Skin of body (tissue), 2 donors: ENCODE measurements around the gene HIBADH. TPM values are rescaled to one million over a fixed set of nuclear protein-coding genes. Genes with fewer than 3 reads are reported as not detected.
A peak's percentile ranks its signal among the peaks of the same experiment; 100 is the strongest.

ENCODE experiments used
- DNase-seq: peaks from one replicate; lab custom pipeline; 2025; lab: John Stamatoyannopoulos, UW
- total RNA-seq: library from RNA; depleted of rRNA; stranded (reverse); fragments of >200 nt; gene quantifications from one replicate; pipeline ENCODE4 v1.2.3, GENCODE V29; 2014

The HIBADH gene
- 36.1 TPM for total RNA-seq

- DNase-seq, result peak; percentile 100
These were observed at the start of gene HIBADH for GRCh38 chr7:27662490-27663205. Gene HIBADH, minus strand, starts transcription at chr7:27662883. Its CDS starts 95 bp downstream, at chr7:27662788.

GRCh38 chr7:27712217-27712616, 49.5 kb upstream of the HIBADH start:
- no peak for DNase-seq

DNA sequence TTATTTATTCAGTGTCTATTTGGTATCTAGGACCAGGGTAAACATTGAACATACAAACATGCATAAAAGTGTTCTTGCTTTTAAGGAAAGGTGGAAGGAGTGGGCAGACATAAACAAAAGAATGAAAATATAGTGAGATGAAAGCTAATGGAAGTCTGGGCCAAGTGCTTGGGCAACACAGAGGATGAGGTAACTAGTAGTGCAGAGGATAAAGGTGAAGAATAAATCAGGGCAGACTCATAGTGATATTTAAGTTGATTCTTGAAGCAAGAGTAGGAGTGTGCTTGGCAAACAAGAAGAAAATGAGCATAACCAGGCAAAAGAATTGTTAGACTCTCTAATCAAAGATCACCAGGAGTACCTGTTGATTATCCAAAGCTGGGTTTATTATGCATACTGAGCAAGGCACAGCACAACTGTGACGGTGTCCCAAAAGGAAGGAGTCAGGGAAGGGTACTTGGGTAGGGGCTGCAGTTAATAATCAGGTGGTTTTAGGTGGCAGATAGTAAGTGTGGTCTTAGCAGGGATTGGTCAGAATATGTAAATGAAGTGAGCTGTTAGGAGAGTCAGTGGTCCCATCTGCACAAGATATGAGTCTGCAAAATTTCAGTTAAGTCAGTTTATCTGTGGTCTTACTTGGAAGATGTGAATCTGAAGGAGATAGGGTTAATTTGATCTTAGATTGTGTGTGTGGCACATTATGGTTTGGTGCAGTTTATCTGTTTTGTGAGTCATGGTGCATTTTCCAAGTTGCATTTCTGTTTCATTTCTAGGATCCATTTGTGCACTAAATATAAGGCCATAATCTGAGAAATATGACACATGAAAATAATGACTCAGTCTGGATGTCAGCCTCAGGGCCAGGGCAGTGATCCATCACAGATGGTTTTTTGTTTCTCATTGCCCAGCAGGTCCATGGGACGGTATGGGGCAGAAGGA, 46.7 kb upstream of the HIBADH start:
- DNase-seq, result no peak

- no peak for DNase-seq
These were observed 45.8 kb upstream of the HIBADH start for GRCh38 chr7:27708485-27708884.

- no peak for DNase-seq
These were observed 42.5 kb upstream of the HIBADH start for GRCh38 chr7:27705200-27705594.

GRCh38 chr7:27704422-27705199, 41.9 kb upstream of the HIBADH start:
- peak; percentile 13 for DNase-seq

- no peak for DNase-seq
These were observed 40.5 kb upstream of the HIBADH start for GRCh38 chr7:27703181-27703580.

- DNase-seq, result no peak
These were observed 37.8 kb upstream of the HIBADH start for GRCh38 chr7:27700501-27700900.

DNA sequence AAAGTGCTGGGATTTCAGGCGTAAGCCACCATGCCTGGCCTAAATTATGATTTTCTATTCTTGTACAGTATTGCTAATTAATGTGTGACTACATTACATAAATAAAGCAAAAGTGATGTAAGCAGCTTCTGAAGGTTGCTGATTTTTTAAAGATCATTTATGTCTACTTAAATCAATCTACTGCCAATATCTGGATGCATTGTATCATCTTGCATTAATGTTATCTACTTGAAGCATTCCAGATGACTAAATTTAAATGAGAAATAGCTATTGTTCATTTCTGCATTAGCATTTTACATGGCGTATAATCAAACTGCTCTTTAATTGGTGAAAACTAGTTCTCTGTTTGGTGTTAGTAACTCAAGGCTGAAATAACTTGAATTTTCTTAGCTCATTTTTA, 37.1 kb upstream of the HIBADH start:
- peak; percentile 35 for DNase-seq

- DNase-seq, result peak; percentile 46
These were observed 35.3 kb upstream of the HIBADH start for GRCh38 chr7:27697861-27698430.

DNA sequence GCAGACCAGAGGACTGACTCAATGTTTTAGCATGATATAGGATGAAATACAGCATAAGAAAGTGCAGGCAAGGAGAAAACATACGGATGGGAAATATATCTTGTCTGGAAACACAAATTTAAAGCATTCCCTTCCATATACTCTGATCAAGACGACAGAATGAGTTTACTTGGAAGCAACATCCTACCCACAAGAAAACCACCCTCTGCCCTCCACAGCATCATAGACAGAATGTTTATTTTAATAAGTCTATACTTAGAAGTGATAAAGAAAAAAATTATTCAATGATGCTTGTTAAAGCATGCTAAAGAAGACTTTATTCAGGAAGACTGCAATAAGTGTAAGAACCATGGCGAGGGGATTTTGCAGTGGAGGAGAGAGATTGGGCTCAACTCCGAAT, 32.4 kb upstream of the HIBADH start:
- no peak for DNase-seq

GRCh38 chr7:27693794-27694193, 31.1 kb upstream of the HIBADH start:
- DNase-seq, result peak; percentile 11

DNA sequence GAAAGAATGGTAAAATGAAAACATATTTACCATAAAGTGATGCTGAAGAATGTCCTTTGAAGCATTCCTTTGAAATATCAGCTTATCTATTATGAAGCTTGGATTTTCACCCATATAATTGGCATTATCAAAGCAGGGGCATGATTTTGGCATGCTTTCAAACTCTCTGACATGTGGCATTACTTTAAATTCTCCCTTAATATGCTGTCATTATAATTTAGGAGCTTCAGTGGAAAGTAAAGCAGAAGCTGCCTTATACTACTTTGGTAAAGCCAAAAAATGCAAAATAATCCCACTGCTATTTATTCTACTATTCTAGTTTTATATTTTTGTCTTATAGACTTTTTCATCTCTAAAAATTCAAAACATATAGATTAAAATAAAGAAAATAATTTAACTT, 28.0 kb upstream of the HIBADH start:
- no peak for DNase-seq

- peak; percentile 46 for DNase-seq
These were observed 27.0 kb upstream of the HIBADH start for GRCh38 chr7:27689591-27690164.

DNA sequence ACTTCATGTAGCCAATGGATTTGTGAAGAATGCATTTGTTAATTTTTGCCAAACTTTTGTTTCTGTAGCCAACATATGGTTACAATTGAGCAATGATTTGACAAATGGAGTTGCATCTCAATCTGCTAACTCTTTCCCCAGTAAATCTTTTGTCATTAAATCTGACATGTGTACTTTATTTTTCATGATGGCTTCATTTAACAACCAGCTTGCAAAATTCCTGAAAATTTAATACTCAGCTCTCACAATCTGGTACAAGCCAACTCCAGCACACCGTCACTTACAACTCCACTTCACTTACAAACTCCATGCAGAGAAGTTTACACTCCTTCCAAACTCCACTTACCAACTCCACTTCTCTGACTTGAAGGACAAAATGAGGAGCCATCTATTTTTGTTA, 26.5 kb upstream of the HIBADH start:
- peak; percentile 87 for DNase-seq

DNA sequence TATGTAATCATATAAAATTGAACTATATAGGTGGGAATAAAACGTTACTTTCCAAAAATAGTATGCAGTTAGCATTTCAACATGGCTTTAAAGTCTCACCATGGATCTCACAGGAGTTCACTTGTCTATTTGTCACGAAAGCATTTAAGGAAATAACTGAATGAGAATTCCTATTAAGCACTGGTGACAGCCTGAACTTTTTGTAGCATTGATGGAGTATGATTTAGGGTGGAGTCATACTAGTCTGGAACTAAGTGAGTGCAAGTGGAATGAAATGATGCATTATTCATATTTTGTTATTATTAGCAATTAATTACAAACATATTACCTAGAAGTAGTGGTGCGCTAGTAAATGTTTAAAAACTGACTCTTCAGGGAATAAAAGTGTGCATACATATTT, 26.0 kb upstream of the HIBADH start:
- DNase-seq, result peak; percentile 87

- peak; percentile 81 for DNase-seq
These were observed 25.4 kb upstream of the HIBADH start for GRCh38 chr7:27688056-27688455.

GRCh38 chr7:27686315-27686714, 23.6 kb upstream of the HIBADH start:
- DNase-seq, result no peak

GRCh38 chr7:27685893-27686292, 23.2 kb upstream of the HIBADH start:
- no peak for DNase-seq

- no peak for DNase-seq
These were observed 22.5 kb upstream of the HIBADH start for GRCh38 chr7:27685209-27685608.

DNA sequence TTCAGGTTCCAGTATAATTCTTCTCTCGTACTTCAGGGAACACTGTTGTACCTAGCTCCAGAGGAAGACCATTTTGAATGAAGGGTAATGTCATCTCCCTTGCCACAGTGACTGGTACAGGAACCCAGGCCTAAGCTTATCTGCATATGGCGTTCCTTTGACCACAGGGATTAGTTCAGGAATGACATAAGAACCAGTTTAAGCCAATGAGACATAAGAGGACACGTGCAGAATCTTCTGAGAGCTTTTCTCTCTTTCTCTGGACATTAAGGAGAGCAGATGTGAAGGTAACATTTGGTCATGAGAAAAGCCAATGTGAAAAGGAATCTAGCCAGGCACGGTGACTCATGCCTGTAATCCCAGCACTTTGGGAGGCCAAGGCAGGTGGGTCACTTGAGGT, 21.8 kb upstream of the HIBADH start:
- no peak for DNase-seq
